Tibial artery (tissue), 4 donors: ENCODE results near the gene RAB1B.
"Not testable (repeated sequence)": the region's sequence is repeated elsewhere in the genome, so short reads cannot be mapped to it uniquely, and the experiment has no call there.

Source experiments
- DNase-seq, 2 donors: peaks; one replicate each; pipeline ENCODE4 v3.0.0-alpha.2; 2019
- H3K27ac ChIP-seq, 2 donors: fragments of 200-600 bp; sonication (generic) in 1 of 2; 1 replicate in 1 of 2; 2 replicates in 1 of 2; pipeline ENCODE4 v1.5.1; 2018 to 2019; ENCODE audit warnings: mild to moderate bottlenecking in 1 of 2
- H3K27me3 ChIP-seq, 2 donors: fragments of 200-600 bp; sonication (generic) in 1 of 2; one replicate each; pipeline versions ENCODE4 v1.5.1 to v1.6.0; 2016 to 2019
- H3K36me3 ChIP-seq, 3 donors: fragments of 200-600 bp; sonication (generic) in 2 of 3; one replicate each; pipeline ENCODE4 v1.5.1; 2016 to 2019; ENCODE audit warnings: mild to moderate bottlenecking in 2 of 3
- H3K4me1 ChIP-seq, 4 donors: fragments of 200-600 bp; sonication (generic) in 2 of 4; 1 replicate in 3 of 4; 2 replicates in 1 of 4; pipeline ENCODE4 v1.5.1; 2016 to 2019
- H3K4me3 ChIP-seq, 2 donors: fragments of 200-600 bp; sonication (generic) in 1 of 2; 1 replicate in 1 of 2; 2 replicates in 1 of 2; pipeline ENCODE4 v1.5.1; 2018 to 2019; ENCODE audit warnings: mild to moderate bottlenecking in 2 of 2
- H3K9me3 ChIP-seq, 3 donors: fragments of 200-600 bp; sonication (generic) in 1 of 3; one replicate each; pipeline ENCODE4 v1.5.1; 2016 to 2019
- CTCF ChIP-seq, 2 experiments: fragments of 200-600 bp in 1 of 2; fragments of 450-650 bp in 1 of 2; IDR thresholded peaks; one replicate each; pipeline ENCODE4 v1.5.1; 2017 to 2019; ENCODE audit warnings: antibody characterized with exemption in 2 of 2, mild to moderate bottlenecking in 1 of 2, moderate library complexity in 1 of 2
- intact Hi-C: fragments of 100-400 bp; cut with DNase I; formaldehyde crosslinking; loops from one replicate; pipeline ENCODE4 v1.15.0; 2023; ENCODE audit warnings: low total_unique reads

The RAB1B gene

DNA sequence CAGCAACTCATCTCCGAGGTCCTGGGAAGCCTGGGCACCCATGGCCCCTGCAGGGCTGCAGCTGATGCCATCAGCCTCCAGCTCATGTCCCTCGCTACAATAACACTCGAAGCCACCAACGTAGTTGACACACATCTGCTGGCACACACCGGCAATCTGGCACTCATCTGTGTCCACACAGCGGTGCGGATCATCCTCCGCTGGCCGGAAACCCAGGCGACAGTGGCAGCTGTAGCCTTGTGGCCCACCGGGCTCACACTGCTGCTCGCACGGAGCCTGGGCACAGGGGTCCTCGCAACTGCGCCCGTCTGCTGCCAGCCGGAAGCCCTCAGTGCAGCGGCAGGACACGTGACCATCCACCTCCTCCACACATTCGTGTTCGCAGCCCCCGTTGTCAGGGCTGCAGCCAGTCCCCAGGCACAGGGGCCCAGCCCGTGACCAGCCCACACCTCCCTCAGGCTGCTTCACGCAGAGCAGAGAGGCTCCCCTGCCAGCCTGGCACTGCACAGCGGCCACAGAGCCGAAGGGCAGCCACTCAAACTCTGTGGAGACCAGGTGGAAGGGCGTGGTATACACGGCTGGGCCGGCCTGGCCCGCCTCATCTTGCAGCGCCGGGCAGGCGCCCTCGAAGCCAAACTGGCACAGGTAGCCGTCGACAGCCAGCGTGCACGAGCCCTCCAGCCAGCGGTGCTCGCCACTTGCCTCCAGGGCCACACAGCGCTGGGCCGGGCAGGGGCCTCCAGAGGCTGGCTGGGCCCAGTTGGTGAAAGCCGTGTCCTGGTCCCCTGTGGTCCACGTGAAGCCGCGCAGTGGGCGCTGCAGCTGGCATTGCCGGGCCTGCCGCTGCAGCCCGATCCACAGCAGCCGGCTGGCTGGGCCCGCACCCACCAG is 47.7 kb downstream of the RAB1B start:
- DNase-seq, result no peak
- Histone ChIP-seq H3K9me3 (no peaks in the 10 kb centered on the region), H3K27me3 (peaks cover 0 to 44% of the 10 kb centered on the region in 2 donors), H3K36me3 (no peaks in the 10 kb centered on the region), H3K4me1 (peaks cover 0 to 50% (median 35%) of the 10 kb centered on the region in 4 donors), H3K4me3 (peak overlapping the region; percentile 44 to 59), H3K27ac (peak overlapping the region; percentile 36 to 54)
- no peak for TF ChIP-seq CTCF (IDR thresholded peaks at IDR 0.05)
- intact Hi-C loops, result no loop called here

DNA sequence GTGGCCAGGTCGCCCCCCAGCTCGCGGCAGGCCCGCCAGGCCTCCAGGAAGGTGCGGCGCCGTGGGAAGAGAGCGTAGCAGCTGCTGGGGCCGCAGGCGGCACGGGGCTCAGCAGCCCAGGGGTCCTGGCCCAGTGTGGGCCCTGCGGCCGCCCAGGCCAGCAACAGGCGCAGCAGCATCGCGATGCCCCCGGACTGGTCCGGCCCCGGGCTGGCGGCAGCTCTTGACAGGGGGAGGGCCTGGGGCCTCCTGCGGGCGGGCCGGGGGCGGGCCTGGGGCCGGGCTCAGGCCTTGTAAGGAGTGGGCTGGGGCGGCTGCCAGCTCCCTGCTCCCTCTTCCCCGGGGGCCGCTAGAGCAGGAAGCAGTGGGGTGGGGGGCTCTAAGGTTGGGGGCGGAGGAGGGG is 48.4 kb downstream of the RAB1B start, which contains the start of gene CD248:
Gene CD248 (minus strand): TSS at position 196 of the 403 bp plus-strand sequence. CDS start 17 bp downstream, at position 179.
- no peaks in the 10 kb centered on the region for H3K9me3 ChIP-seq
- DNase-seq, result peak; percentile 57 to 84
- peaks cover 0 to 46% (median 35%) of the 10 kb centered on the region in 4 donors for H3K4me1 ChIP-seq
- peak within 1 kb of the TSS; percentile 44 to 59 for H3K4me3 ChIP-seq
- H3K27ac ChIP-seq, result peak within 1 kb of the TSS; percentile 36 to 54
- no peaks in the 10 kb centered on the region for H3K36me3 ChIP-seq
- peaks cover 0 to 44% of the 10 kb centered on the region in 2 donors for H3K27me3 ChIP-seq
- TF ChIP-seq CTCF (IDR thresholded peaks at IDR 0.05), result no peak
- intact Hi-C loops, result no loop called here

DNA sequence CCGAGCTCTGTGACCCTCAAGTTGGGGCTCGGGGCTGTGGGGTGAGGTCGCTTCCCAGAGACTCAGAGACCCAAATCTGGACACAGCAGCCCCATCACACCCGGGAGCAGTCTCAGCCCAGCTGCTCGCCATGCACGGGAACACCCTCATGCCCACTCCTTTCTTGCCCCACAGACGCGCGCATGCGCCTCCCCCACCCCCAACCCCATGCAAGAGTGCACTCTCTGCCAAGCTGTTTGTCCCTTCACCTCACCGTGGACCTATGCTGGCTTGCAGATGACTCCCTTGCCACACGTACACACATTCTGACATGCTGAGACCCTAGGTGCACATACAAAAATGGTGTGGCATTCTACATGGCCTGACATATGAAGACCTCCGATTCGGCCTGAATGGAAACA is 48.9 kb downstream of the RAB1B start:
- Histone ChIP-seq H3K4me3 (peak overlapping the region; percentile 44 to 59), H3K4me1 (peaks cover 0 to 46% (median 33%) of the 10 kb centered on the region in 4 donors), H3K9me3 (no peaks in the 10 kb centered on the region), H3K36me3 (no peaks in the 10 kb centered on the region), H3K27ac (peak overlapping the region; percentile 36 to 54), H3K27me3 (peaks cover 0 to 44% of the 10 kb centered on the region in 2 donors)
- TF ChIP-seq CTCF (IDR thresholded peaks at IDR 0.05), result no peak
- intact Hi-C loops, result no loop called here
- DNase-seq, result no peak

DNA sequence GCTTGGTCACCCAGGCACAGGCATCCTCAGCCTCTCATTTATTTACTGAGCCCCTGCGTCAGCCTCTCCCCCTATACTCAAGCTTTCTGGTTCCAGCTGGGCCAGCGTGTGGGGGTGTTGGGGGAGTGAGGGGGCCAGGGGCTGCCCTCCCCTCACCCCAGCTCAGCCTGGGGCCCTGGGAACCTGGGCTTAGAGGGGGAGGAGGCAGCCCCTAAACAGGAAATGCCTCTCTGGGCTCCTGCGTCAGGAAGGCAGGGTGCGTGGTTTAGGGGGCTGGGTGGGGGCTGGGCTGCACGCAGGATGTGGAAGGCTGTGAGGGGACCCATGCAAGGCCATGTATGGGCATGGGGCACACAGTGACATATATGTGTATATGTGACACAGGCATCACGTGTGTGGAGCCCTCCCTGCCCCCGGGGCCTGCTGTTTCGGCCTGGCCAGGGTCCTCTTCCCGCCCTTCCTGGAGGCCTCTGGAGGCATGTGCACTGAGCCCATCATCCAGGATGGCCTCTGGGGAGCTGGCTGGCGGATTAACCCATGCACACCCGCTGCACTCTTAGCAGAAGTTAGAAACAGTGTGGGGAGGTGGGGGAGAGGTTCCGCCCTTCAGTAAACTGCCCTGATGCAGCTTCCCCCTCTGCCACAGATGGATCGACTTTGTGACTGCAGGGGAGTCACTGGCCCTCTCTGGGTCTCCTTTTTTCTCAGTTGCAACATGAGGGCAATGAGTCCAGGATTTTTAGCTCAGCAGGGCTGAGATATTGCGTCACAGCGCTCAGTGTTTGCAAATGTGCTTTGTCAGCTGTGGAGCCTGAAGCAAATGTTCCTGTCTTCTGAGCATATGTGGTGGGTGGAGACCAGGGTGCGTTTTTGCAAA is 49.5 kb downstream of the RAB1B start:
- TF ChIP-seq CTCF (IDR thresholded peaks at IDR 0.05), result no peak
- no peaks in the 10 kb centered on the region for H3K36me3 ChIP-seq
- H3K27me3 ChIP-seq, result peaks cover 0 to 47% of the 10 kb centered on the region in 2 donors
- H3K9me3 ChIP-seq, result no peaks in the 10 kb centered on the region
- H3K4me3 ChIP-seq, result peak overlapping the region in 1 of 2 donors; percentile 59
- peak in 1 of 2 donors; percentile 65 for DNase-seq
- intact Hi-C loops, result no loop called here
- no peak overlapping the region for H3K27ac ChIP-seq
- peaks cover 0 to 43% (median 29%) of the 10 kb centered on the region in 4 donors for H3K4me1 ChIP-seq

DNA sequence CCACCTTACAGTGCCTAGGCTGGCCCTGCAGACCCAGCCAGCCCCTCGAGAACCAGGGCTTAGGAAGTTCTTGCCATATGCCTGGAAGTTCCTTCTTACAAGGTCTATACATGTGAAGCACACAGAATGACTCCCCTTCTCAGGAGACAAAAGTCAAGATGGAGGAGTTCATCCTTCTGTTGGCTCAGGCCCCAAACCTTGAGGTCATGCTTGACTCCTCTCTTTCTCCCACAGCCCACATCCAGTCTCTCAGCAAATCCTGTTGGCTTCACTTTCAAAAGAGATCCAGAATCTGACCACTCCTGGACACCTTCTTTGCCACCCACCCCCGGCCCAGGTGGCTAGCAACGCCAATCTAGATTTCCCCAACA is 50.1 kb downstream of the RAB1B start:
- H3K36me3 ChIP-seq, result no peaks in the 10 kb centered on the region
- no peaks in the 10 kb centered on the region for H3K9me3 ChIP-seq
- no peak for DNase-seq
- TF ChIP-seq CTCF (IDR thresholded peaks at IDR 0.05), result no peak
- intact Hi-C loops, result no loop called here
- peaks cover 0 to 46% of the 10 kb centered on the region in 2 donors for H3K27me3 ChIP-seq
- H3K27ac ChIP-seq, result no peak overlapping the region
- H3K4me1 ChIP-seq, result peaks cover 0 to 36% (median 24%) of the 10 kb centered on the region in 4 donors
- H3K4me3 ChIP-seq, result no peak overlapping the region

GRCh38 chr11:66320289-66320688 is 51.9 kb downstream of the RAB1B start:
- H3K27ac ChIP-seq, H3K9me3 ChIP-seq, intact Hi-C loops, DNase-seq, H3K36me3 ChIP-seq, H3K4me3 ChIP-seq: not testable (repeated sequence)
- Histone ChIP-seq H3K27me3 (peaks cover 0 to 32% of the 10 kb centered on the region in 2 donors), H3K4me1 (peaks cover 0 to 35% (median 24%) of the 10 kb centered on the region in 4 donors)

GRCh38 chr11:66320748-66321147 is 52.3 kb downstream of the RAB1B start:
- Histone ChIP-seq H3K27me3 (peaks cover 0 to 27% of the 10 kb centered on the region in 2 donors), H3K4me1 (peaks cover 0 to 32% (median 24%) of the 10 kb centered on the region in 4 donors)
- H3K36me3 ChIP-seq, H3K27ac ChIP-seq, H3K4me3 ChIP-seq, intact Hi-C loops, DNase-seq, H3K9me3 ChIP-seq: not testable (repeated sequence)
